Endothelial cell of umbilical vein (primary cell): ENCODE measurements around the gene FER. TPM values are rescaled to one million over a fixed set of nuclear protein-coding genes. Genes with fewer than 3 reads are reported as not detected.

Source experiments
- BruUV-seq: library from RNA; stranded (reverse); fragments of 400-500 nt; replicated peaks from 2 replicates; lab custom pipeline; 2021; lab: Mats Ljungman, UMichigan
- CTCF ChIA-PET: fragments of 300-600, 350-600 bp; sonication (Branson Sonifier 250); formaldehyde crosslinking; loops from one replicate; lab custom pipeline; 2021; ENCODE audit warnings: antibody characterized with exemption, inconsistent platforms; lab: Charles Lee
- POLR2A ChIA-PET: fragments of 300-600, 350-600 bp; sonication (Branson Sonifier 250); formaldehyde crosslinking; loops from one replicate; lab custom pipeline; 2021; ENCODE audit warnings: antibody characterized with exemption, inconsistent platforms; lab: Charles Lee
- DNase-seq: peaks from one replicate; pipeline ENCODE4 v3.0.0-alpha.2; 2011; ENCODE audit warnings: low read depth, low spot score
- FAIRE-seq: peaks from 2 replicates; lab custom pipeline; 2011; peaks lifted over from hg19 to GRCh38; lab: Jason Lieb, UNC
- H2AFZ ChIP-seq: 2 replicates; pipeline ENCODE4 v1.6.0; 2012; ENCODE audit warnings: low read depth, low read length, control low read depth, inconsistent platforms
- H3K27ac ChIP-seq: 2 replicates; pipeline ENCODE4 v1.5.1; 2011; ENCODE audit warnings: low read depth, mild to moderate bottlenecking, control low read depth, low read length, moderate library complexity; ENCODE audit not compliant: insufficient read depth
- H3K27me3 ChIP-seq, 2 experiments: 2 replicates each; pipeline versions ENCODE4 v1.6.0 to v1.6.1; 2011; ENCODE audit warnings: low read length in 2 of 2, mixed read lengths in 1 of 2; ENCODE audit not compliant: control insufficient read depth in 2 of 2, insufficient read depth in 2 of 2
- H3K36me3 ChIP-seq, 2 experiments: 2 replicates in 1 of 2; 3 replicates in 1 of 2; pipeline ENCODE4 v1.5.1; 2011; ENCODE audit warnings: low read length in 2 of 2, mild to moderate bottlenecking in 1 of 2, moderate library complexity in 1 of 2; ENCODE audit not compliant: control insufficient read depth in 2 of 2, insufficient read depth in 2 of 2; ENCODE audit errors: extremely low read depth in 1 of 2
- H3K4me1 ChIP-seq: 3 replicates; pipeline ENCODE4 v1.5.1; 2011; ENCODE audit warnings: mild to moderate bottlenecking, low read length; ENCODE audit not compliant: control insufficient read depth, insufficient read depth; ENCODE audit errors: extremely low read depth
- H3K4me2 ChIP-seq: 2 replicates; pipeline ENCODE4 v1.6.1; 2011; ENCODE audit warnings: low read length, control low read depth, mixed read lengths; ENCODE audit not compliant: insufficient read depth
- H3K4me3 ChIP-seq, 3 experiments: fragments of 200-600 bp in 1 of 3; sonication (generic), shearing (Covaris generic) in 1 of 3; replicated peaks in 1 of 3; 2 replicates each; pipeline ENCODE4 v1.5.1; 2011 to 2016; ENCODE audit warnings: control low read depth in 3 of 3, low read length in 3 of 3, mild to moderate bottlenecking in 2 of 3, inconsistent platforms in 1 of 3, low read depth in 1 of 3, moderate library complexity in 1 of 3; ENCODE audit not compliant: insufficient read depth in 1 of 3
- H3K79me2 ChIP-seq: 2 replicates; pipeline ENCODE4 v1.6.0; 2012; ENCODE audit warnings: low read length, inconsistent platforms; ENCODE audit not compliant: control insufficient read depth, insufficient read depth
- H3K9ac ChIP-seq: replicated peaks from 2 replicates; pipeline ENCODE3; 2011; ENCODE audit warnings: low read length, control low read depth; ENCODE audit not compliant: insufficient read depth; ENCODE audit errors: extremely low read depth
- H3K9me1 ChIP-seq: replicated peaks from 3 replicates; pipeline ENCODE4 v1.6.0; 2011; ENCODE audit warnings: mild to moderate bottlenecking, low read length; ENCODE audit not compliant: control insufficient read depth, insufficient read depth; ENCODE audit errors: extremely low read depth
- H3K9me3 ChIP-seq: replicated peaks from 2 replicates; pipeline ENCODE4 v1.5.1; 2012; ENCODE audit warnings: low read length, inconsistent platforms; ENCODE audit not compliant: control insufficient read depth, insufficient read depth
- H4K20me1 ChIP-seq: replicated peaks from 2 replicates; pipeline ENCODE3; 2011; ENCODE audit warnings: mild to moderate bottlenecking, low read length; ENCODE audit not compliant: control insufficient read depth, insufficient read depth; ENCODE audit errors: extremely low read depth
- CTCF ChIP-seq, 2 donors: IDR thresholded peaks; 1 replicate in 1 of 2; 2 replicates in 1 of 2; pipeline ENCODE4 v1.5.1; 2011; ENCODE audit warnings: low read length in 2 of 2, mild to moderate bottlenecking in 2 of 2, moderate library complexity in 2 of 2, control low read depth in 1 of 2, inconsistent platforms in 1 of 2, low read depth in 1 of 2; ENCODE audit not compliant: insufficient read depth in 1 of 2; ENCODE audit errors: extremely low read depth in 1 of 2
- EZH2 ChIP-seq: IDR thresholded peaks from 2 replicates; pipeline ENCODE4 v1.6.1; 2012; ENCODE audit warnings: borderline replicate concordance, low read depth, mild to moderate bottlenecking, moderate library complexity, low read length, inconsistent platforms; ENCODE audit not compliant: severe bottlenecking
- FOS ChIP-seq: IDR thresholded peaks from 2 replicates; pipeline ENCODE4 v1.6.1; 2011; ENCODE audit warnings: mild to moderate bottlenecking, low read length, moderate library complexity, borderline replicate concordance; ENCODE audit not compliant: insufficient read depth
- GATA2 ChIP-seq: IDR thresholded peaks from 2 replicates; pipeline ENCODE4 v1.7.0; 2011; ENCODE audit warnings: low read depth, mild to moderate bottlenecking, moderate library complexity, mixed read lengths, low read length; ENCODE audit not compliant: insufficient read length, insufficient read depth
- JUN ChIP-seq: IDR thresholded peaks from 2 replicates; pipeline ENCODE4 v1.6.1; 2011; ENCODE audit warnings: borderline replicate concordance, low read depth; ENCODE audit not compliant: insufficient read length, insufficient read depth
- MAX ChIP-seq: IDR thresholded peaks from 2 replicates; pipeline ENCODE4 v1.6.1; 2011; ENCODE audit not compliant: insufficient read depth, insufficient read length
- MYC ChIP-seq: IDR thresholded peaks from one replicate; pipeline ENCODE4 v1.6.1; 2011; ENCODE audit warnings: mild to moderate bottlenecking, low read depth, low read length
- POLR2A ChIP-seq: IDR thresholded peaks from 2 replicates; pipeline ENCODE4 v1.6.1; 2012; ENCODE audit warnings: low read depth, mild to moderate bottlenecking, control low read depth, low read length
- POLR2AphosphoS5 ChIP-seq: IDR thresholded peaks from 2 replicates; pipeline ENCODE4 v1.6.1; 2012; ENCODE audit warnings: low read depth, mild to moderate bottlenecking, control low read depth, low read length, moderate library complexity; ENCODE audit not compliant: insufficient read depth
- dilution Hi-C: fragments of 300-500 bp; cut with MboI; formaldehyde crosslinking; loops from one replicate; pipeline ENCODE4 v1.15.0; 2019; ENCODE audit warnings: low sequenced_read_pairs; ENCODE audit not compliant: extremely low pct_ligation_motif_present
- intact Hi-C: fragments of 100-400 bp; cut with micrococcal nuclease; formaldehyde crosslinking; loops from one replicate; pipeline ENCODE4 v1.10.0; 2022
- polyA plus RNA-seq, 4 experiments: library from polyadenylated mRNA; depleted of rRNA in 3 of 4; stranded (reverse) in 3 of 4; unstranded in 1 of 4; fragments of >200 nt; gene quantifications; 2 replicates each; pipeline versions ENCODE4 v1.2.1 to v1.2.3, GENCODE V29; 2011 to 2012; ENCODE audit warnings: missing spikeins in 1 of 4
- total RNA-seq: library from RNA; stranded (reverse); gene quantifications from 2 replicates; pipeline ENCODE4 v1.2.3, GENCODE V29; 2021

FER gene
- total and polyA plus RNA-seq, 2 donors (not counting 3 experiments of a cell fraction or from before 2014, with no cell fraction given), result 2.3 to 27.5 TPM

GRCh38 chr5:109038209-109038840, 290.6 kb downstream of the FER start:
- ChIA-PET POLR2A (no interaction called here), CTCF (interaction anchor here (0.6 to 1.0 kb wide), 4 partner anchors 11 to 67 kb away, joined by 3 read pairs; no protein-coding TSS in a partner anchor)
- Histone ChIP-seq H2AFZ (no peak overlapping the region), H3K9me3 (no peaks in the 10 kb centered on the region), H3K9me1 (no peaks in the 10 kb centered on the region), H3K27ac (peak overlapping the region; percentile 55), H3K4me1 (peaks cover 12% of the 10 kb centered on the region), H3K4me2 (peak overlapping the region; percentile 65), H4K20me1 (no peaks in the 10 kb centered on the region), H3K36me3 (no peaks in the 10 kb centered on the region), H3K27me3 (no peaks in the 10 kb centered on the region), H3K79me2 (no peaks in the 10 kb centered on the region), H3K9ac (no peak overlapping the region), H3K4me3 (no peak overlapping the region)
- FAIRE-seq (no peak), DNase-seq (peak; percentile 75)
- TF ChIP-seq MYC (no peak), JUN (peak; percentile 77), FOS (peak; percentile 80), GATA2 (no peak), POLR2AphosphoS5 (no peak)
- BruUV-seq, result no TSS peak
- intact Hi-C loops (loop anchor here (5.0 kb wide), 1 partner anchor 69 kb away; no protein-coding TSS in a partner anchor), dilution Hi-C loops (no loop called here)

- H3K9ac ChIP-seq, result no peak overlapping the region
- H4K20me1 ChIP-seq, result no peaks in the 10 kb centered on the region
- no peaks in the 10 kb centered on the region for H3K27me3 ChIP-seq
- TF ChIP-seq CTCF (IDR thresholded peaks at IDR 0.05; ENCODE audit: extremely low read depth in 1 of 2, insufficient read depth in 1 of 2, low read depth in 1 of 2, low read length in 2 of 2) (no peak), MAX (no peak), EZH2 (no peak), JUN (no peak), FOS (no peak), POLR2A (no peak), POLR2AphosphoS5 (no peak), MYC (no peak), GATA2 (no peak)
- intact Hi-C loops (no loop called here), dilution Hi-C loops (no loop called here)
- H3K4me3 ChIP-seq, result no peak overlapping the region
- FAIRE-seq (no peak), DNase-seq (no peak)
- POLR2A ChIA-PET, result no interaction called here
- no peak overlapping the region for H2AFZ ChIP-seq
- no peak overlapping the region for H3K4me2 ChIP-seq
- no TSS peak for BruUV-seq
- H3K27ac ChIP-seq, result no peak overlapping the region
- H3K79me2 ChIP-seq, result no peaks in the 10 kb centered on the region
- peaks cover 12% of the 10 kb centered on the region for H3K4me1 ChIP-seq
- CTCF ChIA-PET, result no interaction called here
- H3K9me3 ChIP-seq, result no peaks in the 10 kb centered on the region
- no peaks in the 10 kb centered on the region for H3K9me1 ChIP-seq
- no peaks in the 10 kb centered on the region for H3K36me3 ChIP-seq
Observed at GRCh38 chr5:109041317-109041716, 293.6 kb downstream of the FER start.
